ENCODE results near the gene EPHA4. TPM values are rescaled to one million over a fixed set of nuclear protein-coding genes. Genes with fewer than 3 reads are reported as not detected.

The EPHA4 gene
- total RNA-seq, 1 donor from 2014 or later = 24.0 TPM

- Histone ChIP-seq H3K27me3 (ENCODE audit: control insufficient read depth in 3 of 3, insufficient read depth in 3 of 3, low read length in 3 of 3) (peaks cover 8 to 13% (median 10%) of the 10 kb centered on the region in 3 donors), H3K36me3 (ENCODE audit: control insufficient read depth in 3 of 3, insufficient read depth in 3 of 3, low read length in 3 of 3) (peaks cover 0 to 2% (median 1%) of the 10 kb centered on the region in 3 donors), H3K4me3 (ENCODE audit: low read length in 3 of 3) (no peak overlapping the region), H3K9me3 (ENCODE audit: control insufficient read depth in 3 of 3, low read length in 3 of 3) (no peaks in the 10 kb centered on the region), H3K4me1 (ENCODE audit: control insufficient read depth in 3 of 3, insufficient read depth in 3 of 3, low read length in 3 of 3) (peaks cover 12 to 28% (median 18%) of the 10 kb centered on the region in 3 donors), H3K9ac (ENCODE audit: low read depth in 1 of 3, low read length in 3 of 3) (no peak overlapping the region), H3K27ac (ENCODE audit: low read depth, low read length) (no peak overlapping the region)
Observed at GRCh38 chr2:221567231-221567760, 4.8 kb downstream of the EPHA4 start.

- peaks cover 1 to 6% (median 6%) of the 10 kb centered on the region in 3 donors for H3K4me1 ChIP-seq (ENCODE audit: control insufficient read depth in 3 of 3, insufficient read depth in 3 of 3, low read length in 3 of 3)
- no peaks in the 10 kb centered on the region for H3K9me3 ChIP-seq (ENCODE audit: control insufficient read depth in 3 of 3, low read length in 3 of 3)
- H3K27ac ChIP-seq (ENCODE audit: low read depth, low read length) = no peak overlapping the region
- H3K9ac ChIP-seq (ENCODE audit: low read depth in 1 of 3, low read length in 3 of 3) = no peak overlapping the region
- H3K36me3 ChIP-seq (ENCODE audit: control insufficient read depth in 3 of 3, insufficient read depth in 3 of 3, low read length in 3 of 3) = peaks cover 0 to 2% (median 1%) of the 10 kb centered on the region in 3 donors
- H3K27me3 ChIP-seq (ENCODE audit: control insufficient read depth in 3 of 3, insufficient read depth in 3 of 3, low read length in 3 of 3) = no peaks in the 10 kb centered on the region
- H3K4me3 ChIP-seq (ENCODE audit: low read length in 3 of 3) = no peak overlapping the region
Observed at GRCh38 chr2:221563270-221563985, 8.7 kb downstream of the EPHA4 start.

DNA sequence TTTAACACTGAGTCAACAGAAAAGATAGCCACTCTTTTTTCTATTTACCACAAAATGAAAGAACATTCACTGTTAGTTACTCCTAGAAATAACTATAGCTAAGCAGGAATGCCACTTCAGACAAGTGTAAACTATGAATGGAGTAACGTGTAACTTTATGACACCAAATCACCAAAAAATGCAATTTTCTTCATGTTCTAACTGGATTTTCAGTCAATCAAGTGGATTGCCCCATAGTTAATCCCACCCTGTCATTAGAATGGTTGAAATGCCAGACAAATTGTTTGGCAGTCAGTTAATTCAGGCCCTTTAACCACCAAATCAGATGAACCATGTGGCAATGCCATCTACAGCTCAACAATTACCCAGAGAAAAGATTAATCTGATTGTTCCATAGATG is 9.9 kb downstream of the EPHA4 start:
- H3K9ac ChIP-seq (ENCODE audit: low read depth in 1 of 3, low read length in 3 of 3) = no peak overlapping the region
- H3K36me3 ChIP-seq (ENCODE audit: control insufficient read depth in 3 of 3, insufficient read depth in 3 of 3, low read length in 3 of 3) = peaks cover 0 to 2% (median 1%) of the 10 kb centered on the region in 3 donors
- no peaks in the 10 kb centered on the region for H3K9me3 ChIP-seq (ENCODE audit: control insufficient read depth in 3 of 3, low read length in 3 of 3)
- H3K4me3 ChIP-seq (ENCODE audit: low read length in 3 of 3) = no peak overlapping the region
- H3K4me1 ChIP-seq (ENCODE audit: control insufficient read depth in 3 of 3, insufficient read depth in 3 of 3, low read length in 3 of 3) = no peaks in the 10 kb centered on the region
- no peak overlapping the region for H3K27ac ChIP-seq (ENCODE audit: low read depth, low read length)
- no peaks in the 10 kb centered on the region for H3K27me3 ChIP-seq (ENCODE audit: control insufficient read depth in 3 of 3, insufficient read depth in 3 of 3, low read length in 3 of 3)

GRCh38 chr2:221561770-221562169 is 10.3 kb downstream of the EPHA4 start:
- H3K4me1 ChIP-seq (ENCODE audit: control insufficient read depth in 3 of 3, insufficient read depth in 3 of 3, low read length in 3 of 3) = no peaks in the 10 kb centered on the region
- no peak overlapping the region for H3K4me3 ChIP-seq (ENCODE audit: low read length in 3 of 3)
- H3K9me3 ChIP-seq (ENCODE audit: control insufficient read depth in 3 of 3, low read length in 3 of 3) = no peaks in the 10 kb centered on the region
- H3K27me3 ChIP-seq (ENCODE audit: control insufficient read depth in 3 of 3, insufficient read depth in 3 of 3, low read length in 3 of 3) = no peaks in the 10 kb centered on the region
- H3K9ac ChIP-seq (ENCODE audit: low read depth in 1 of 3, low read length in 3 of 3) = no peak overlapping the region
- no peak overlapping the region for H3K27ac ChIP-seq (ENCODE audit: low read depth, low read length)
- peaks cover 0 to 2% (median 1%) of the 10 kb centered on the region in 3 donors for H3K36me3 ChIP-seq (ENCODE audit: control insufficient read depth in 3 of 3, insufficient read depth in 3 of 3, low read length in 3 of 3)

DNA sequence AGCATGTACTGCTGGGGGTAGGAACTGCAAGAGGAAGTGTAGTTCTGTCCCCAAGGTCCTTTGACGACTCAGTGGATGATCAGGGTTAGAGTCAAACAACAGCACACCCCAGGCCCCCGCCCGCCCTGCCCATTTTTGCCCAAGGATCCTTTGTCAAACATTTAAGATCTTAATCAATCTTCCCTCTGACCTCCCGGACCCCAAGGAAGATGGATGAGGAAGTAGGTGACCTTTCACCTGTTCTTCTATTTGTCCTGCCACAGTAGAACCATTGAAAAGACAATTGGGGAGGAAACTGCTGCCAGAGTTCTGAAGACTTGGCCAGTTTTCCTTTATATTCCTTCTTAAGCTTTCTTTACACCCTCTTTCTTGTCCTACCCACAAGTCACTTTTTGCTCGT is 12.1 kb downstream of the EPHA4 start:
- H3K4me1 ChIP-seq (ENCODE audit: control insufficient read depth in 3 of 3, insufficient read depth in 3 of 3, low read length in 3 of 3) = peaks cover 6 to 7% (median 6%) of the 10 kb centered on the region in 3 donors

DNA sequence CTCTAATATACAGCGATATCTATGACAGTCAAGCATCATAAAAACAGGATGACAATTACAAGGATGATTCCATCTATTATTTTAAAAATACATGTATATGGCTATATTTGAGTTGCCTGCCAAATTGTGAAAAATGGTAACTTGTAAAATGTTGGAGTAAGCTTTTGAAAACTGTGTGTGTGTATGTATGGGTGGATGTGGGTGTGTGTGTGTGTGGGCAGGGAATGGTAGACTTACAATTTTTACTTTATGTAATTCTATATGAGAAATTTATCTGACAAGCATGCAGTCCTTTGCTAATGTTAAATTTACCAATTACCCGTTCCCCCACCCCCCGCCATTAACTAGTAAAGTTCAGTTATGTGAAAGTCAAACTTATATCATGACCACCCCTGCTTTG is 14.0 kb downstream of the EPHA4 start:
- no peak overlapping the region for H3K4me3 ChIP-seq (ENCODE audit: low read length in 3 of 3)
- peaks cover 6 to 11% (median 8%) of the 10 kb centered on the region in 3 donors for H3K4me1 ChIP-seq (ENCODE audit: control insufficient read depth in 3 of 3, insufficient read depth in 3 of 3, low read length in 3 of 3)
- H3K27me3 ChIP-seq (ENCODE audit: control insufficient read depth in 3 of 3, insufficient read depth in 3 of 3, low read length in 3 of 3) = no peaks in the 10 kb centered on the region
- no peaks in the 10 kb centered on the region for H3K9me3 ChIP-seq (ENCODE audit: control insufficient read depth in 3 of 3, low read length in 3 of 3)
- no peaks in the 10 kb centered on the region for H3K36me3 ChIP-seq (ENCODE audit: control insufficient read depth in 3 of 3, insufficient read depth in 3 of 3, low read length in 3 of 3)
- H3K27ac ChIP-seq (ENCODE audit: low read depth, low read length) = no peak overlapping the region
- H3K9ac ChIP-seq (ENCODE audit: low read depth in 1 of 3, low read length in 3 of 3) = no peak overlapping the region

More for the DNA sequence above, 12.1 kb downstream of the EPHA4 start:
- Histone ChIP-seq H3K9me3 (ENCODE audit: control insufficient read depth in 3 of 3, low read length in 3 of 3) (no peaks in the 10 kb centered on the region), H3K4me3 (ENCODE audit: low read length in 3 of 3) (no peak overlapping the region), H3K9ac (ENCODE audit: low read depth in 1 of 3, low read length in 3 of 3) (no peak overlapping the region), H3K36me3 (ENCODE audit: control insufficient read depth in 3 of 3, insufficient read depth in 3 of 3, low read length in 3 of 3) (peaks cover 0 to 2% (median 1%) of the 10 kb centered on the region in 3 donors), H3K27ac (ENCODE audit: low read depth, low read length) (no peak overlapping the region), H3K27me3 (ENCODE audit: control insufficient read depth in 3 of 3, insufficient read depth in 3 of 3, low read length in 3 of 3) (no peaks in the 10 kb centered on the region)

GRCh38 chr2:221555494-221555846 is 16.6 kb downstream of the EPHA4 start:
- Histone ChIP-seq H3K9ac (ENCODE audit: low read depth in 1 of 3, low read length in 3 of 3) (peak overlapping the region; percentile 10 to 68 (median 40)), H3K27me3 (ENCODE audit: control insufficient read depth in 3 of 3, insufficient read depth in 3 of 3, low read length in 3 of 3) (no peaks in the 10 kb centered on the region), H3K27ac (ENCODE audit: low read depth, low read length) (peak overlapping the region; percentile 72), H3K9me3 (ENCODE audit: control insufficient read depth in 3 of 3, low read length in 3 of 3) (no peaks in the 10 kb centered on the region), H3K4me1 (ENCODE audit: control insufficient read depth in 3 of 3, insufficient read depth in 3 of 3, low read length in 3 of 3) (peaks cover 6 to 11% (median 8%) of the 10 kb centered on the region in 3 donors), H3K36me3 (ENCODE audit: control insufficient read depth in 3 of 3, insufficient read depth in 3 of 3, low read length in 3 of 3) (no peaks in the 10 kb centered on the region), H3K4me3 (ENCODE audit: low read length in 3 of 3) (peak overlapping the region in 2 of 3 donors; percentile 29 to 41)

DNA sequence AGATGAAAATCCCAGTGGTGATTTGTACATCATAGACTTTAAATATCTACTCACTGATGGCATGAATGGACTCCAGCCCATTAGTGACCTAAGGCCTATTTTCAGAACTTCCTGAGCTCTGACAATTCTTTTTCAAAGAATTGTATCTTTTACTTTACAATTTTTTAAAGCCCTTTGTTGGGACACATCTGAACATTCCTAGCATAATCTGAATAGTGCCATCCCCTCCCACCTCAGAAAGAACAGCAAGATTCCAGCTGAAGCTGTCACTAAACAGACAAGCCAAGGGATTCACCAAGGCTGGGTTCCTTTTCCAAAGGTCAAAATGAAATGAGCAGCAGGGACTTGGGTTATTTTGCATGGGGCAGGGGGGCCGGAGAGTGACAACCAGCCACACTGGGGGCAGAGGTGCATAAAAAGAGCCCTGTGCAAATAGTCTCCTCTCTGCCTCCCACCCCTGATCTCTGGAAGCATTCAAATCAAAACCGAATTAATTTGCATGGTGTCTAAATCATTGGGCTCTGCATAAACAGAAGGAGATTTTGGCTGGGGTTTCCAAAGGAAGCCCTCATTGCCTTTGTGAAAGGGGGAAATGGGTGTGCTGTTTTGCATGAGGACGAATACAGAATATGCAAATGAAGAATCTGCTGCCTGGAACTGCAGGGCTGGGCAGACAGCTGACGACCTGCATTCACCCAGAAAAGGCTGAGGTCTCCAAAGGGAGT is 17.2 kb downstream of the EPHA4 start:
- H3K9ac ChIP-seq (ENCODE audit: low read depth in 1 of 3, low read length in 3 of 3) = peak overlapping the region; percentile 10 to 68 (median 40)
- H3K36me3 ChIP-seq (ENCODE audit: control insufficient read depth in 3 of 3, insufficient read depth in 3 of 3, low read length in 3 of 3) = no peaks in the 10 kb centered on the region
- no peaks in the 10 kb centered on the region for H3K9me3 ChIP-seq (ENCODE audit: control insufficient read depth in 3 of 3, low read length in 3 of 3)
- H3K27me3 ChIP-seq (ENCODE audit: control insufficient read depth in 3 of 3, insufficient read depth in 3 of 3, low read length in 3 of 3) = no peaks in the 10 kb centered on the region
- H3K4me1 ChIP-seq (ENCODE audit: control insufficient read depth in 3 of 3, insufficient read depth in 3 of 3, low read length in 3 of 3) = peaks cover 6 to 11% (median 8%) of the 10 kb centered on the region in 3 donors
- peak overlapping the region in 2 of 3 donors; percentile 29 to 41 for H3K4me3 ChIP-seq (ENCODE audit: low read length in 3 of 3)
- peak overlapping the region; percentile 72 for H3K27ac ChIP-seq (ENCODE audit: low read depth, low read length)

DNA sequence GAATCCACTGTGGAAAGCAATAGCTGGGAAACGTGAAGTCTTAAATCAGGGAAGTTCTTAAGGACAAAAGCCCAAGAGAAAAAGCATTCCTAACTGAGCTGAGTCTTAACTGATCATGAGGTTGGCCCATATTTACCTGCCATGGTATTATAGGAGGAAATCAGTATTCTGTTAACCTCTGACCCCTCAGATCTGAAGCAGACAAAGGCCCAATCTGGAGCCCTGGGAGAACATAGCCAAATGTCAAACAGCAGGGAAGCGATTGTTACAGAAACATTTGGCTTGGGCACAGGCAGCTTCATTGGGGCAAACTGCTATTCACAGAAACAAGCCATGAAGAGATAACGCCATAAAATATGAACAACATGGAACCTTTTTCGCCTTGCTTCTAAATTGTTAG is 18.8 kb downstream of the EPHA4 start:
- H3K9ac ChIP-seq (ENCODE audit: low read depth in 1 of 3, low read length in 3 of 3) = no peak overlapping the region
- H3K36me3 ChIP-seq (ENCODE audit: control insufficient read depth in 3 of 3, insufficient read depth in 3 of 3, low read length in 3 of 3) = no peaks in the 10 kb centered on the region
- no peak overlapping the region for H3K4me3 ChIP-seq (ENCODE audit: low read length in 3 of 3)
- no peak overlapping the region for H3K27ac ChIP-seq (ENCODE audit: low read depth, low read length)
- H3K27me3 ChIP-seq (ENCODE audit: control insufficient read depth in 3 of 3, insufficient read depth in 3 of 3, low read length in 3 of 3) = no peaks in the 10 kb centered on the region
- no peaks in the 10 kb centered on the region for H3K9me3 ChIP-seq (ENCODE audit: control insufficient read depth in 3 of 3, low read length in 3 of 3)
- peaks cover 6 to 11% (median 8%) of the 10 kb centered on the region in 3 donors for H3K4me1 ChIP-seq (ENCODE audit: control insufficient read depth in 3 of 3, insufficient read depth in 3 of 3, low read length in 3 of 3)

- Histone ChIP-seq H3K4me1 (ENCODE audit: control insufficient read depth in 3 of 3, insufficient read depth in 3 of 3, low read length in 3 of 3) (peaks cover 6 to 11% (median 8%) of the 10 kb centered on the region in 3 donors), H3K36me3 (ENCODE audit: control insufficient read depth in 3 of 3, insufficient read depth in 3 of 3, low read length in 3 of 3) (no peaks in the 10 kb centered on the region), H3K27ac (ENCODE audit: low read depth, low read length) (no peak overlapping the region), H3K4me3 (ENCODE audit: low read length in 3 of 3) (no peak overlapping the region), H3K27me3 (ENCODE audit: control insufficient read depth in 3 of 3, insufficient read depth in 3 of 3, low read length in 3 of 3) (no peaks in the 10 kb centered on the region), H3K9me3 (ENCODE audit: control insufficient read depth in 3 of 3, low read length in 3 of 3) (no peaks in the 10 kb centered on the region), H3K9ac (ENCODE audit: low read depth in 1 of 3, low read length in 3 of 3) (no peak overlapping the region)
Observed at GRCh38 chr2:221552291-221552690, 19.8 kb downstream of the EPHA4 start.

Measured in skeletal muscle tissue (tissue), 4 donors.